HG03460 (cell line): ENCODE results near the gene SIT1.

Source experiments
- ATAC-seq: cut with Tn5 transposase; IDR thresholded peaks from one replicate; pipeline ENCODE4 v1.9.1; 2021; ENCODE audit not compliant: unreplicated experiment

The SIT1 gene, protein sequence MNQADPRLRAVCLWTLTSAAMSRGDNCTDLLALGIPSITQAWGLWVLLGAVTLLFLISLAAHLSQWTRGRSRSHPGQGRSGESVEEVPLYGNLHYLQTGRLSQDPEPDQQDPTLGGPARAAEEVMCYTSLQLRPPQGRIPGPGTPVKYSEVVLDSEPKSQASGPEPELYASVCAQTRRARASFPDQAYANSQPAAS

DNA sequence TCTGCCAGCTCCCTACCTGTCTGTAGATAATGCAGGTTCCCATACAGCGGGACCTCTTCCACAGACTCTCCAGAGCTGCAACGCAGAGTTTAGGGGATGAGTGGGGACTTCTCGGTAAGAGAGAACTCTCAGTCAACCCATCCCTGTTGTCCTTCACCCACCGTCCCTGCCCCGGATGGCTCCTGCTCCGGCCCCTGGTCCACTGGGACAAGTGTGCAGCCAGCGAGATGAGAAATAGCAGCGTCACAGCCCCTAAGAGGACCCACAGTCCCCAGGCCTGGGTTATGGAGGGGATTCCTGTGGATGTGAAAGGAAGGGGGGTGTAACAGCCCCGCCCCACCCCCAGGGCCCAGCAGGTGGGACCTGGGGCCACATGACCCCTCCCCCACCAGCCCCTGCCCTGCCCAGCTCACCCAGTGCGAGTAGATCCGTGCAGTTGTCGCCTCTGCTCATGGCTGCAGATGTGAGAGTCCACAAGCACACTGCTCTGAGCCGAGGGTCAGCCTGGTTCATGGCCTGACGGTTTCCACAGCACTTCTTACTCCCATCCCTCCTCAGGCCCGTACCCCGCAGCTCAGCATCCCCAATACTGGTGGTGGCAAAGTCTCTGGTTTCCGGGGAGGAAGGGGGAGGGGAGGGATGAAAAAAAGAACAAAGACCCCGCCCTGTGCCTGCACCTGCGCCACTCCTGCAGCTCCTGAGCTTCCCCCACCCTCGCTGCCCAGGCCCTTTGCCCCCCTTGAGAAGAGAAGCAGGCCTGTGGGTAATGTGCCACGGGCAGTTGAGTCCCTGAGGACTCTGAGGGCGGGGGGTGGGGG, at the start of gene SIT1:
Gene SIT1 (minus strand): TSS at position 591 of the 818 bp plus-strand sequence. CDS start 78 bp downstream, at position 513.
- no peak for ATAC-seq

- ATAC-seq, result no peak
These were observed 49.3 kb upstream of the SIT1 start for GRCh38 chr9:35700031-35700430.

DNA sequence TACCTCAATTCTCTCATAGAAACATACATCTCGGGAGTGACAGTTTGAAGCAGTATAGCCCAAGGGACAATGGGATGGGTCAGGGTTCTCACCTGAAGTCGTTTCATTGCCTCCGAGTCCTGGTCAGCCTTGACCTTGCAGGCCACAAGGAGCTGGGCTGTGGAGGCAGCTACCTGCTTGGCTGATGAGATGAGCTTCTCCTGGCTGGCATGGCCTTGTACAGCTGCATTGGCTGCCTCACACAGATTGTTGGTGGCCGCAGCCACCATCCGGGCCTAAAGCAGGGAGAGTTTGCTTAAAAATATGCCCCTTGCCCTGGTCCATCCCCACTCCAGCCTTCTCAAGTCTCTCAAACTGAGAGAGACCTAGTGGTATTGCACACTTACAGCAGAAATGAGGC, 47.5 kb upstream of the SIT1 start:
- no peak for ATAC-seq

DNA sequence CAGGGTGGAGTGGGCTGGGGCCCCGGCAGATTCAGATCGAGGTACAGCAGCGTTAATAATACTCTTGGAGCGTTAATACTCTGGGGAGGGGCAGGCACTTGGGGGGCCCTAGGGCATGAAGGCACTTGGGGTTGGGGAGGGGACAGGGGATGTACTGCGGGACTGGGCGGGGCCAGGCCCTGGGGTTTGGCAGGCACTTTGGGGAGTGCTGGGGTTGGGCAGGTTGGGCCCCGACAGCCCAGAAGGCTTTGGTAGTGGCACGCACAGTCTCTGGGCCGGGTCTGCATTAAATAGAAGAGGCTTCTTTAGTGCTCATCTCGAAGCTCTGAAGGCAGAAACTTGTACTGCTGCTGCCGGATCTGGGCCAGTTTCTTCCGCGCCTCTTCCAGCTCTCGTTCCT, 46.8 kb upstream of the SIT1 start:
- no peak for ATAC-seq

DNA sequence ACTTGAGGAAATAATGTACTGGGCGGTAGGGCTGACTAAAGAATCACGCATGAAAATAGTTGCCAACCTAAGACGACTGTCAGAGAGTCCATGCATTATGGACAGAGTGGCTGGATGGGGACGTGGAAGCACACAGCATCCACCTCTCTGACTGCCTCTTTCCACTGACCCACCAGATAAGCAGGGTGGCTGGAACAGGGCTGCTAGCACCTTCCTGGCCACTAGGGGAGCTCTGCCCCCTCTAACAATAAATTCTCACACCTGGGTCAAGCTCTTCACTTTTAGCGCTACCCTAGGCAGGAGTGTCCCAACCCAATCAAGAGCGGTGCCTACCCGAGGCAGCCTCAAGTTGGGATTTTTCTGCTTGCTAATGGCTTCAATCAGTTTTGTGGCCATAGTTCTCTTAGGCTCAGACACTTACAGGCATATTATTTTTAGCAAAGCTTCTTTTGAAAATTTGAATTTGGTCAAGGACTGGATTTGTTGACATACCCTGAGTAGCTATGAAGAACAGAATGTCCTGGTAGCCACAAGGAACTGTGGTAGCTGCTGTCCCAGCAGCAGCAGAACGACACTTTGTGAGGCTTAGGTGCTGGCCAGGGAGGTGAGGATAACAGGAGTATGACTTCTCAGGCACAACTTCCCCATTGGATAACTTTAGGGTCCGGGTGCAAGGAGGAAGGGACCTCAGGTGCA, 45.9 kb upstream of the SIT1 start:
- peak; percentile 87 for ATAC-seq

GRCh38 chr9:35695943-35696401, 45.2 kb upstream of the SIT1 start:
- no peak for ATAC-seq

DNA sequence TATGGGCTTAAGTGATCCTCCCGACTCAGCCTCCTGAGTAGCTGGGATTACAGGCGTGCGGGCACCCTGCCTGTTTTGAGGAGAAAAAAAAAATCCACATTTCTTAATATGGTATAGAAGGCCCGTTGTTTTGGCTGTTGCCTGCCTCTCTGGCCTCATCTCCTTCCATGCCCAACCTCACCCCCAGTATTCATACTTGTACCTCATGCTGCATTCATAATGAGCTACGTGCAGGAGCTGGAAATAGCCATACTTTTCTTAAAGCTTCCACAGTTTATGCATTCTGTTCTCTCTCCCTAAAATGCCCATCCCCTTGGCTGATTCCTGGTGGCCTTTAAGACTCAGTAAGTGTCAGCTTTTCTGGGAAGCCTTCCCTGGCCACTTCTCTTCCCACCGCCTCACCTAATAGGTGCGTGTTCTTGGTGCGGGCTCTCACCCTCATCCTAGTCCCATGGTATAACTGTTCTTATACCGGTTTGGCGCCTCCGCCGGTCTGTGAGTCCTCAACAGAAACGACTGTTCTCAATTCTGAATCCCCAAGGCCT, 41.1 kb upstream of the SIT1 start:
- ATAC-seq, result no peak

- ATAC-seq, result no peak
These were observed 40.6 kb upstream of the SIT1 start for GRCh38 chr9:35691334-35691650.

- ATAC-seq, result no peak
These were observed 40.0 kb upstream of the SIT1 start for GRCh38 chr9:35690614-35691333.

- no peak for ATAC-seq
These were observed 39.5 kb upstream of the SIT1 start for GRCh38 chr9:35690294-35690613.

DNA sequence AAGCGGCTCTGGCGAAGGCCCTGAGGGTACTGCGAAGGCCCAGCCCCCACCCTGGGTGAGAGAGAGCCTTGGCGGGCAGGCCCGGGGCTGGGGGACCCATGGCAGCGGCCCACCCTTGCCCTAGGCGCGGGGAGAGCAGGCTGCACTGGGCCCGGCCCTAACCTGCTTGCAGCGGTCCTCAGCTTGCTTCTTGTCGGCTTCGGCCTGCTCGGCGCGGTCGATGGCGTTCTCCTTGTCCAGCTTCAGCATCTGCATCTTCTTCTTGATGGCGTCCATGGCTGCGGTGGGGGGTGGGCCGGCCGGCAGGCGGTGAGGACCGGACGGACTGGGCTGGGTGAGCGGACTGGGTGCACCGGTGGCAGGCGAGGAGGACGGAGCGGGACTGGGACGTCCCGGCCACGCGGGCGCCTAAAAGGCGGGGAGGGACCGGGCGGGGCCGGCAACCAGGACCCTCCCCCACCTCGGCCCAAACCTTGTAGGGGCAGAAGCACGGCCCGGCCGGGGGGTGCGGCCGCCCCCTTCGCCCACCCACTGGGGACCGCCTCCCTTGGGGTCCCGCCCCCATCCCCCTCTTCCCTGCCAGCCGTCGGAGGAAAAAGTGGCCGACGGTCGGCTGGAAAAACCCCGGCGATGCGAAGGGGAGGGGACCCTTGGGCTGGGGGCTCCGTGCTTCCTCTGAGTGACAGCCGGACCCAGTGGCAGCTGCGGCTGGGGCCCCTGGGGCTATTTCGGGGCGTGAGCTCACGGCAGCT, 39.0 kb upstream of the SIT1 start, which contains the start of gene TPM2:
Gene TPM2 (minus strand): TSS at position 384 of the 752 bp plus-strand sequence. CDS start 108 bp downstream, at position 276.
- no peak for ATAC-seq

DNA sequence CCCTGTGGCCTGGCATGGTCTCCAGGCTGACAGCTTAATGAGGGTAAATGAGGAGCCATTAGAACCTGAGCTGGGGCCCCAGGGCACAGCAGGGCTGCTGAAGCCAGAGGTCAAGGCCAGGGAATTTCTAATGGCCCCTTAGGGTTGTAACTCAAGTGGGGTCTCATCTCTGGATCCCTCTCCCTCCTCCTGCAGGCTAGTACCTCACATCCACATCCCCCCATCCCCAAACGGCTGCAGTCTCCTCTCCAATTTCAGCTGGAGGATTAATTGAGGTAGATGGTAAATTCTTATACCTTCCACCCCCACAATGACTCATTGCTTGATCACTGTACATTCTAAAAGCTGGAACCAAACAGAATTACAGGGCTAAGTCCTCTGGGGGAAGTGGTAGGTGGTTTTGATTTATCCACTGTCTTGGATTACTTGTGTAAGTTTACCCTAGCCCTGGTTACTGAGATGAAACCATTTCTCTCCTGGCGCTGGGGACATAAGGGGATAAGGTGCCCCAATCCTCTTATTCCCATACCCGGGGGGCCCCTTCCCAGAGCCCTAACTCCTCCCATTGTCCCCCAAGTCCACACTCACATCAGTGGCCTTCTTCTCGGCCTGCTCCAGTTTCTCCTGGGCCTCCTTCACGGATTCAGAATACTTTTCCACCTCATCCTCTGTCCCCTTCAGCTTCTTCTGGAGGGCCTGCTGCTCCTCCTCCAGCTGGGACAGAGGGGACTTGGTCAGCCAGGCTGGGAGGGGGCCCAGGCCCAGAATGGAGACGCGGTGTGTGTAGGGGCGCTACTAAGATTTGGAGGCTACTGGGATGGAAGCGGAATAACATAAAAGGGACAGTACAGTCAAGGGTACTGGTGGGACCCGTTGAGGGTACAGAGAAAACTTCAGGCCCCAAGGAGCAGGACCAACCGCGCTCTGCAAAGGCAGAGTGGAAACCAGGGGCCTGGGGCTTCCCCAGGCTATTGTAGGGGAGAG, 38.1 kb upstream of the SIT1 start:
- ATAC-seq, result no peak

GRCh38 chr9:35687972-35688557, 37.3 kb upstream of the SIT1 start:
- no peak for ATAC-seq

- no peak for ATAC-seq
These were observed 36.6 kb upstream of the SIT1 start for GRCh38 chr9:35687306-35687705.

DNA sequence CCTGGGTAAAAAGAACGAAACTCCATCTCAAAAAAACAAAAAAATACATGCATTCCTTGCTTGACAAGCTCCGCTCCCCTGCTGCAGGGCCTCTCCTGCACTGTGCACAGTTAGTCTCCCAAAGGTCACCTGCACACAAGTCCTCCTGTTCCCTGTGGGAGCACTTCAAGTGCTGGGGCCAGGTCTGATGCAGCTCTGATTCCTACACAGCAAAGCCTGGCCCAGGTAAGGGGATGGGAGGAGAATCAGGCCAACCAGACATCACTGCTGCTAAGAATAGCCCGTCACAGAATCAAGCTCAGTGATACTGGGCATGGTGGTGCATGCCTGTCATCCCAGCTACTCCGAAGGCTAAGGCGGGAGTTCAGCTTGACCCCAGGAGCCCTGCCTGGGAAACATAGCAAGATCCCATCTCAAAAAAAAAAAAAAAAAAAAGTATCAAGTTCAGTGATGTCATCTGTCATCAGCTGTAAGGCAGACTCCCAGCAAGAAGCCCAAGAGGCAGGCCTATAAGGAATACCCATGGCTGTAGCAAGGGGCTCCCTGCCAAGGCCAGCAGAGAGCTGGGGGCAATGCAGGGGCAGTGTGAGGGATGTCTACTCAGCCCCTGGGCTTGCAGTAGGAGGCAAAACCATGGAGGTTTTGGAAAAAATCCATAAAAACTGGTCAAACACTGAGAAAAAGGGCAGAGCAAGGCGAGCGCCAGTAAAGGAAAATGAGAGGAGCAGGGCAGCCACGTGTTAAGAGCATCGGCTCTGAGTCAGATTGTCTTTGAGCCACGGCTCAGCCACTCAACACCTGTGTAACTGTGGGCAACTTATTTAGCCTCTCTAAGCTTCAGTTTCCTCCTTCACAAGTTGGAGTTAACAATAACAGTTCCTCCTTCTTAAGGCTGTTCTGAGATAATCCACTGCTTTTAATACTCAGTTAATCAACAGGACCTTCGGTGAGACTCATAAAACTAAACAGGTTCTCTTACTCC, 35.8 kb upstream of the SIT1 start:
- no peak for ATAC-seq

DNA sequence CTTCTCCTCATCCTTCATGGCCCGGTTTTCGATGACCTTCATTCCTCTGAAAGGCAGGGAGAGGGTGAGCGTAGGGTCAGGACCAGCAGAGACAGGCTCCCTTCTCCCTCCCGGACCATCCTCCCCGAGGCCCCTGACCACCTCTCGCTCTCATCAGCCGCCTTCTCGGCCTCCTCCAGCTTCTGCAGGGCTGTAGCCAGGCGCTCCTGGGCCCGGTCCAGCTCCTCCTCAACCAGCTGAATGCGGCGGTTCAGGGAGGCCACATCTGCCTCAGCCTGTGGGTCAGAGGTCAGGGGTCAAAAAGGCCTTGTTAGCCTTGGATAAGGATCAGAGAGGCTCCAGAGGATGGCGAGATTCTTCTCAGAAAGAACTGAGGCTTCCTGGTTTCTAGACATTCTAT, 34.8 kb upstream of the SIT1 start:
- ATAC-seq, result no peak

DNA sequence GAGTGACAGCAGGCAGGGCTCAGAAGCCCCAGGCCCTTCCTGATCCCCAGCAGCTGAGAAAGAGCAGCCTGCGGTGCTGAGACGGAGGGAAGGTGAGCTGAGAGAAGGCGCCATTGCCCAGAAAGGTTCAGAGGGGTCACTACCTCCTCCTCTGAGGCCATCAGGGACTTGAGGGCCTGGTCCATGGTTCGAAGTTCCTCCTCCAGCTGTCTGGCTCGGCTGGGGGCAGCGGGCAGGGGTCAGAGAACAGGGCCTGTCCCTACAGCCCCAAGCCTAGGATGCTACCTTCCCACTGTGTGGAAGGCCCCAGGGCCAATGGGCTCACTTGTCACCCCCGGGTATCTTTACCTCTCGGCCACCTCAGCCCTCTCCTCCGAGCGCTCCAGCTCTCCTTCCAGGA, 34.2 kb upstream of the SIT1 start:
- ATAC-seq, result no peak

GRCh38 chr9:35683323-35683722, 32.6 kb upstream of the SIT1 start:
- ATAC-seq, result no peak
